HEK293 (cell line): ENCODE results near the gene SLC7A11.

Experiments
- CTCF ChIA-PET: fragments of 350-600 bp; formaldehyde crosslinking; extraction: SDS; loops from one replicate; lab custom pipeline; 2021; ENCODE audit warnings: antibody characterized with exemption; lab: Yijun Ruan, JAX
- POLR2A ChIA-PET: fragments of 300-600 bp; formaldehyde crosslinking; extraction: SDS; loops from one replicate; lab custom pipeline; 2020; ENCODE audit warnings: antibody characterized with exemption, inconsistent platforms; lab: Yijun Ruan, JAX
- H3K27ac ChIP-seq: fragments of 200-500 bp; sonication (Bioruptor generic); 2 replicates; pipeline ENCODE4 v1.5.1; 2014; ENCODE audit warnings: low read depth, low read length, control low read depth, inconsistent platforms; ENCODE audit errors: extremely low read depth
- H3K36me3 ChIP-seq, 2 experiments: fragments of 200-500 bp in 1 of 2; sonication (Bioruptor generic) in 1 of 2; 1 replicate in 1 of 2; 2 replicates in 1 of 2; pipeline ENCODE4 v1.5.1; 2014 to 2017; ENCODE audit warnings: inconsistent platforms in 2 of 2, low read length in 2 of 2; ENCODE audit not compliant: control insufficient read depth in 2 of 2, insufficient read depth in 1 of 2
- H3K4me1 ChIP-seq: fragments of 200-500 bp; sonication (Bioruptor generic); 2 replicates; pipeline ENCODE4 v1.5.1; 2014; ENCODE audit warnings: mild to moderate bottlenecking, low read length, inconsistent platforms; ENCODE audit not compliant: control insufficient read depth, insufficient read depth
- H3K4me3 ChIP-seq: 2 replicates; pipeline ENCODE4 v1.5.1; 2011; ENCODE audit warnings: low read depth, mild to moderate bottlenecking, control low read depth, low read length, moderate library complexity
- H3K9me3 ChIP-seq: fragments of 200-500 bp; sonication (Bioruptor generic); 2 replicates; pipeline ENCODE4 v1.5.1; 2014; ENCODE audit warnings: low read depth, low read length, inconsistent platforms; ENCODE audit not compliant: control insufficient read depth, insufficient read depth
- MZF1 ChIP-seq: fragments of 450-650 bp; formaldehyde crosslinking; IDR thresholded peaks from 2 replicates; pipeline ENCODE4 v1.5.1; 2017; ENCODE audit warnings: missing biosample characterization, missing genetic modification characterization, borderline replicate concordance
- PRDM1 ChIP-seq: fragments of 450-650 bp; formaldehyde crosslinking; IDR thresholded peaks from 2 replicates; pipeline ENCODE4; 2016; ENCODE audit warnings: missing biosample characterization, missing genetic modification characterization
- SALL2 ChIP-seq: fragments of 450-650 bp; formaldehyde crosslinking; IDR thresholded peaks from 2 replicates; pipeline ENCODE4 v1.5.0; 2017; ENCODE audit warnings: missing biosample characterization, mild to moderate bottlenecking, missing genetic modification characterization, borderline replicate concordance
- SCRT1 ChIP-seq: fragments of 450-650 bp; formaldehyde crosslinking; IDR thresholded peaks from 2 replicates; pipeline ENCODE4 v1.5.1; 2016; ENCODE audit warnings: missing biosample characterization, missing genetic modification characterization, borderline replicate concordance
- SCRT2 ChIP-seq: fragments of 450-650 bp; formaldehyde crosslinking; IDR thresholded peaks from 2 replicates; pipeline ENCODE4 v1.5.1; 2016; ENCODE audit warnings: missing biosample characterization, missing genetic modification characterization
- WT1 ChIP-seq: fragments of 450-650 bp; formaldehyde crosslinking; IDR thresholded peaks from 2 replicates; pipeline ENCODE4 v1.5.1; 2016; ENCODE audit warnings: missing biosample characterization, missing genetic modification characterization
- ZBTB10 ChIP-seq: fragments of 450-650 bp; formaldehyde crosslinking; IDR thresholded peaks from 2 replicates; pipeline ENCODE4 v1.5.1; 2016; ENCODE audit warnings: missing biosample characterization, missing genetic modification characterization
- ZNF214 ChIP-seq: fragments of 450-650 bp; formaldehyde crosslinking; IDR thresholded peaks from 2 replicates; pipeline ENCODE4 v1.5.1; 2017; ENCODE audit warnings: missing biosample characterization, mild to moderate bottlenecking, missing genetic modification characterization, borderline replicate concordance
- ZNF239 ChIP-seq: fragments of 450-650 bp; formaldehyde crosslinking; IDR thresholded peaks from 2 replicates; pipeline ENCODE4 v1.5.1; 2016; ENCODE audit warnings: missing biosample characterization, missing genetic modification characterization
- ZNF248 ChIP-seq: fragments of 450-650 bp; formaldehyde crosslinking; IDR thresholded peaks from 2 replicates; pipeline ENCODE4 v1.5.1; 2017; ENCODE audit warnings: missing biosample characterization, missing genetic modification characterization
- ZNF335 ChIP-seq: fragments of 450-650 bp; formaldehyde crosslinking; conservative IDR thresholded peaks from 2 replicates; pipeline ENCODE4 v1.5.1; 2016; ENCODE audit warnings: missing biosample characterization, missing genetic modification characterization
- ZNF426 ChIP-seq: fragments of 450-650 bp; formaldehyde crosslinking; IDR thresholded peaks from 2 replicates; pipeline ENCODE4 v1.5.1; 2017; ENCODE audit warnings: missing biosample characterization, missing genetic modification characterization, mild to moderate bottlenecking, inconsistent platforms, moderate library complexity
- ZNF433 ChIP-seq: fragments of 450-650 bp; formaldehyde crosslinking; IDR thresholded peaks from 2 replicates; pipeline ENCODE4 v1.5.1; 2016; ENCODE audit warnings: missing biosample characterization, missing genetic modification characterization, low read depth
- ZNF501 ChIP-seq: fragments of 450-650 bp; formaldehyde crosslinking; IDR thresholded peaks from 2 replicates; pipeline ENCODE4 v1.5.1; 2016; ENCODE audit warnings: missing biosample characterization, missing genetic modification characterization
- ZNF544 ChIP-seq: fragments of 450-650 bp; formaldehyde crosslinking; IDR thresholded peaks from 2 replicates; pipeline ENCODE4 v1.5.0; 2017; ENCODE audit warnings: missing biosample characterization, missing genetic modification characterization
- ZNF548 ChIP-seq: fragments of 450-650 bp; formaldehyde crosslinking; IDR thresholded peaks from 2 replicates; pipeline ENCODE4 v1.5.1; 2016; ENCODE audit warnings: missing biosample characterization, missing genetic modification characterization
- ZNF621 ChIP-seq: fragments of 450-650 bp; formaldehyde crosslinking; IDR thresholded peaks from 2 replicates; pipeline ENCODE4 v1.5.1; 2017; ENCODE audit warnings: missing biosample characterization, missing genetic modification characterization
- ZNF658 ChIP-seq: fragments of 450-650 bp; formaldehyde crosslinking; IDR thresholded peaks from 2 replicates; pipeline ENCODE4; 2016; ENCODE audit warnings: missing biosample characterization, missing genetic modification characterization
- ZNF660 ChIP-seq: fragments of 450-650 bp; IDR thresholded peaks from 2 replicates; pipeline ENCODE4 v1.5.1; 2018; ENCODE audit warnings: missing biosample characterization, mild to moderate bottlenecking, missing genetic modification characterization
- TF ChIP-seq, protein P1 (sequence below): fragments of 450-650 bp; formaldehyde crosslinking; IDR thresholded peaks from 2 replicates; pipeline ENCODE4 v1.5.1; 2016; ENCODE audit warnings: missing biosample characterization, missing genetic modification characterization
- TF ChIP-seq, protein P2 (sequence below): fragments of 450-650 bp; formaldehyde crosslinking; IDR thresholded peaks from 2 replicates; pipeline ENCODE4 v1.5.1; 2016; ENCODE audit warnings: missing biosample characterization, missing genetic modification characterization

Gene SLC7A11

DNA sequence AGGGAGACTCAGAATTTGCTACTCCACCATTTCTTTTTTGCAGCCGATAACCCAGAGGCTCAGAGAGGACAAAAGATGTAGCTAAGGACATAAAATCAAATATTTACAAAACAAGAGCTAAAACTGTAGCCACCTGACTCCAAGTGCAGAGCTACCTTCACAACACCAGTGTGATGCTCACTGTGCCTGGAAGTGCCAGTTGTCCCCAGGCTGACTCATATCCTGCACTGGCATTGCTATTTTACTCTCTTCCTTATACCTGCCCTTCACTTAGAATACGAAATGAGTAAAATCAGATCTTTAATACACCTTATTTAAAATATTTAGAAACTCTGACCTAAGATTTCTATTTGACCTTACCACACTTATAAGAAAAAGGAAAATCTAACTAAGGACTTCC is 39.5 kb downstream of the SLC7A11 start:
- no peak overlapping the region for H3K4me3 ChIP-seq
- no peaks in the 10 kb centered on the region for H3K9me3 ChIP-seq
- POLR2A ChIA-PET, result no interaction called here
- no peaks in the 10 kb centered on the region for H3K4me1 ChIP-seq
- CTCF ChIA-PET, result interaction anchor here (0.6 kb wide), 1 partner anchor 27 kb away, joined by 8 read pairs; no protein-coding TSS in a partner anchor
- no peak overlapping the region for H3K27ac ChIP-seq
- no peaks in the 10 kb centered on the region for H3K36me3 ChIP-seq
- TF ChIP-seq, protein P1, sequence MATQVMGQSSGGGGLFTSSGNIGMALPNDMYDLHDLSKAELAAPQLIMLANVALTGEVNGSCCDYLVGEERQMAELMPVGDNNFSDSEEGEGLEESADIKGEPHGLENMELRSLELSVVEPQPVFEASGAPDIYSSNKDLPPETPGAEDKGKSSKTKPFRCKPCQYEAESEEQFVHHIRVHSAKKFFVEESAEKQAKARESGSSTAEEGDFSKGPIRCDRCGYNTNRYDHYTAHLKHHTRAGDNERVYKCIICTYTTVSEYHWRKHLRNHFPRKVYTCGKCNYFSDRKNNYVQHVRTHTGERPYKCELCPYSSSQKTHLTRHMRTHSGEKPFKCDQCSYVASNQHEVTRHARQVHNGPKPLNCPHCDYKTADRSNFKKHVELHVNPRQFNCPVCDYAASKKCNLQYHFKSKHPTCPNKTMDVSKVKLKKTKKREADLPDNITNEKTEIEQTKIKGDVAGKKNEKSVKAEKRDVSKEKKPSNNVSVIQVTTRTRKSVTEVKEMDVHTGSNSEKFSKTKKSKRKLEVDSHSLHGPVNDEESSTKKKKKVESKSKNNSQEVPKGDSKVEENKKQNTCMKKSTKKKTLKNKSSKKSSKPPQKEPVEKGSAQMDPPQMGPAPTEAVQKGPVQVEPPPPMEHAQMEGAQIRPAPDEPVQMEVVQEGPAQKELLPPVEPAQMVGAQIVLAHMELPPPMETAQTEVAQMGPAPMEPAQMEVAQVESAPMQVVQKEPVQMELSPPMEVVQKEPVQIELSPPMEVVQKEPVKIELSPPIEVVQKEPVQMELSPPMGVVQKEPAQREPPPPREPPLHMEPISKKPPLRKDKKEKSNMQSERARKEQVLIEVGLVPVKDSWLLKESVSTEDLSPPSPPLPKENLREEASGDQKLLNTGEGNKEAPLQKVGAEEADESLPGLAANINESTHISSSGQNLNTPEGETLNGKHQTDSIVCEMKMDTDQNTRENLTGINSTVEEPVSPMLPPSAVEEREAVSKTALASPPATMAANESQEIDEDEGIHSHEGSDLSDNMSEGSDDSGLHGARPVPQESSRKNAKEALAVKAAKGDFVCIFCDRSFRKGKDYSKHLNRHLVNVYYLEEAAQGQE (tag by site-specific recombination), result no peak
- TF ChIP-seq ZNF660 (tag by site-specific recombination) (no peak), SCRT1 (tag by site-specific recombination) (no peak), ZNF501 (tag by site-specific recombination) (no peak), WT1 (tag by site-specific recombination) (no peak), ZNF548 (no peak), ZBTB10 (tag by site-specific recombination) (no peak)
- TF ChIP-seq, protein P2, sequence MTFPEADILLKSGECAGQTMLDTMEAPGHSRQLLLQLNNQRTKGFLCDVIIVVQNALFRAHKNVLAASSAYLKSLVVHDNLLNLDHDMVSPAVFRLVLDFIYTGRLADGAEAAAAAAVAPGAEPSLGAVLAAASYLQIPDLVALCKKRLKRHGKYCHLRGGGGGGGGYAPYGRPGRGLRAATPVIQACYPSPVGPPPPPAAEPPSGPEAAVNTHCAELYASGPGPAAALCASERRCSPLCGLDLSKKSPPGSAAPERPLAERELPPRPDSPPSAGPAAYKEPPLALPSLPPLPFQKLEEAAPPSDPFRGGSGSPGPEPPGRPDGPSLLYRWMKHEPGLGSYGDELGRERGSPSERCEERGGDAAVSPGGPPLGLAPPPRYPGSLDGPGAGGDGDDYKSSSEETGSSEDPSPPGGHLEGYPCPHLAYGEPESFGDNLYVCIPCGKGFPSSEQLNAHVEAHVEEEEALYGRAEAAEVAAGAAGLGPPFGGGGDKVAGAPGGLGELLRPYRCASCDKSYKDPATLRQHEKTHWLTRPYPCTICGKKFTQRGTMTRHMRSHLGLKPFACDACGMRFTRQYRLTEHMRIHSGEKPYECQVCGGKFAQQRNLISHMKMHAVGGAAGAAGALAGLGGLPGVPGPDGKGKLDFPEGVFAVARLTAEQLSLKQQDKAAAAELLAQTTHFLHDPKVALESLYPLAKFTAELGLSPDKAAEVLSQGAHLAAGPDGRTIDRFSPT (tag by site-specific recombination), result no peak

GRCh38 chr4:138200236-138200590 is 41.9 kb downstream of the SLC7A11 start:
- TF ChIP-seq ZNF248 (tag by site-specific recombination) (no peak), PRDM1 (tag by site-specific recombination) (no peak), ZNF335 (tag by site-specific recombination) (no peak), ZNF544 (tag by site-specific recombination) (no peak), ZNF433 (tag by site-specific recombination) (no peak), ZNF426 (tag by site-specific recombination) (no peak), ZNF214 (tag by site-specific recombination) (no peak), ZNF658 (tag by site-specific recombination) (no peak), SALL2 (tag by site-specific recombination) (no peak), ZNF239 (no peak), ZNF621 (tag by site-specific recombination) (no peak), SCRT2 (no peak), MZF1 (tag by site-specific recombination) (no peak)
- H3K4me3 ChIP-seq, result no peak overlapping the region
- H3K4me1 ChIP-seq, result no peaks in the 10 kb centered on the region
- ChIA-PET POLR2A (no interaction called here), CTCF (interaction anchor here (1.4 kb wide), 1 partner anchor 18 kb away, joined by 3 read pairs; no protein-coding TSS in a partner anchor)
- no peak overlapping the region for H3K27ac ChIP-seq
- no peaks in the 10 kb centered on the region for H3K36me3 ChIP-seq
- H3K9me3 ChIP-seq, result no peaks in the 10 kb centered on the region
